Endometrial microvascular endothelial cells (primary cell): ENCODE data around the gene VEZT. TPM values are rescaled to one million over a fixed set of nuclear protein-coding genes. Genes with fewer than 3 reads are reported as not detected.
"Not testable (repeated sequence)": the region's sequence is repeated elsewhere in the genome, so short reads cannot be mapped to it uniquely, and the experiment has no call there.

ENCODE experiments used
- in situ Hi-C: cut with HindIII; loops from 2 replicates; pipeline ENCODE4 v1.10.0; 2017; ENCODE audit warnings: low sequenced_read_pairs, low pct_unique_long_range_greater_than_20kb; ENCODE audit errors: inconsistent ontology term
- total RNA-seq: library from RNA; depleted of rRNA; stranded (reverse); fragments of >200 nt; gene quantifications from one replicate; pipeline ENCODE4 v1.2.3, GENCODE V29; 2015; ENCODE audit errors: inconsistent ontology term

The VEZT gene
- total RNA-seq, 1 donor from 2014 or later: 74.3 TPM

DNA sequence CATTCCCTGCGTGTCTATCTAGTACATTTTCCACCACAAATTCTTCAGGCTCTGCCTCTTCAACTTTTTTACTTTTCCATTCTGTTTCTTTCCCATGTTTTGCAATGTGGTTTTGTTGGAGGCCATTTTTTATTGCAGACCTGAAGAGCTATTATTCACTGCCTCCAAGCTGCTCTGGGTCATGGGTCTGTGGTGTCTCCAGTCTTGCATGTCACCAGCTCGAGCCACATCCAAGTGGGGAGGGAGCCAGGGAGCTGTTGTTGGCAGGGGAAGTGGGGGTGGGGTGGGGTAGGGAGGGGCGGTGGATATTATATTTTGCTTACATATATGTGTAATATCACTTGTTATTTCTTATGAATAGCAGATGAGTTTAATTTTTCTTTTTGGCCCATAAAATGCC, 69.1 kb downstream of the VEZT start:
- in situ Hi-C loops: no loop called here

DNA sequence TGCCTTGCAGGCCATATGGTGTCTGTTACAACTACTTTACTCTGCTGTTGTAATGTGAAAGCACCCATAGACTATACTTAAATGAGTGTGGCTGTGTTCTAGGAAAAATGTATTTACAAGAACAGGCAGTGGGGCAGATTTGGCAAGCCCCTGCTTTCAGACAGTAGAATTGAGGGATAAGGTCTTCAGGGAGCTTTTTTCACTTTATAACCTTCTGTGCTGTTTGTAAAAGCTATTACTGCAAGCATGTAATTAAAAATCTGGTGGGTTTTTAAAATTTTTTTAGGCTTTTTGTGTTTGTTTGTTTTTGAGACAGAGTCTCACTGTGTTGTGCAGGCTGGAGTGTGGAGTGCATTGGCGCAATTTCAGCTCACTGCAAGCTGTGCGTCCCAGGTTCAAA, 73.9 kb downstream of the VEZT start:
- in situ Hi-C loops: no loop called here

DNA sequence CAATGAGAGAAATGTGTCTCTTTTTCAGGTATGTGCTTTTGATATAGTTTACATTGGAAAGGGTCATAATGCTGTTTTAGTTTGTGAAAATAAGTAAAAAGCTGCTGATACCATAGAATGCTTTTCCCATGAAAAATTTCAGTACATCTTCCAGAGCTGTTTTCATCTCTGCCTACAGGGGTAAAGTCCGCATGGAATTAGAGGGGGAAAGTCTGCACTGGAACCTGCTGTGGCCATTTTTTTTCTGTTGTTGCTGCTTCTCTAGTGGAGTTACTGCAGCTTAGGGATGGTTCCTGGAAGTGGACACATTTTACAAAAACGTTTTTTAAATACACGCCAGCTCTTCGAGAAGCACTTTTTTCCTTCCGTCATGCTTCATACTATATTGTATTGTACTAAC, 81.3 kb downstream of the VEZT start:
- in situ Hi-C loops: no loop called here

DNA sequence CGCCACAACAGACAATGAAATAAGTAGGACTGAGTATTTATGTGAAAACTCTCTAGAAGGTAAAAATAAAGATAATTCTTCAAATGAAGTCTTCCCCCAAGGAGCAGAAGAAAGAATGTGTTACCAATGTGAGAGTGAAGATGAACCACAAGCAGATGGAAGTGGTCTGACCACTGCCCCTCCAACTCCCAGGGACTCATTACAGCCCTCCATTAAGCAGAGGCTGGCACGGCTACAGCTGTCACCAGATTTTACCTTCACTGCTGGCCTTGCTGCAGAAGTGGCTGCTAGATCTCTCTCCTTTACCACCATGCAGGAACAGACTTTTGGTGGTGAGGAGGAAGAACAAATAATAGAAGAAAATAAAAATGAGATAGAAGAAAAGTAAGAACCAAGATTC, 82.7 kb downstream of the VEZT start:
- in situ Hi-C loops: no loop called here

DNA sequence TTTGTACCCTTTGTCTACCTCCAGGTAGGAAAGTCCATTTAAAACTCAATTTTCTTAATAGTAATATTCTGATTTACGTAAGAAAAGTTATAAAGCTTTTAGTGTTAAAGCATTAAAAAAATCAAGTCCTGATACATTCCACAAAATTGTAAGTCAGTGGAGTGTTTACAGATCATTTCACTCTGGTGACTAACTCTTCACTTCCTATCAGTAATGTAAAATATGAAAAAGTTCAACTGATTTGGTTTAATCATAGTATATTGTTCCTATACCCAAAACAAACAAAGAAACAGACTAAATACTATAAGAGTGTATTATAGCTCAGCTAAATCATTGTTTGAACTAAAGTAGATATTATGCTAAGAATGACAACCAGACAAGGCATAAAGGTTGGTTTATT, 85.9 kb downstream of the VEZT start:
- in situ Hi-C loops: no loop called here

DNA sequence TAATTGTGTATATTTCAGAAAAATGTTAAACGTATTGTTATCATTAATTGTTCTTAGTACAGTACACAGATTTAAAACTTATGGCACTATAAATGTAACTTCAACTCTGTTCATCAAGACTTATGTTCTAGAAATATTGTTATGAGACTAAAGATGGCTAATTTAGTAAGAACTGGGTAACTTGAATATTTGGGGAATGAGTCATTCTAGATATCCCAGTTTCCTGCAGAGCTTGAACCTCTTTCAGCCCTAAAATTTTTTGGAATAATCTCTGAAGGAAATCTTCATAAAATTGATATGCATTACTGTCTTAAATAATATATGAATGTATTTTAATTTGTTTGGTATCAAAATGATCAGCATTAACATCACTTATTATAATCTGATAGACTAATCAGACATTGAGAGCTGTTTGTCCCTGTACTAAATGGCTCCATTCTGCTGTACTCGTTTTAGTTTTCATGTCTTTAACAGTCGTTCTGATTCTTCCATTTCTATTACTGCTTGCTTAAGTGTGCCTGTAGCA, 87.1 kb downstream of the VEZT start:
- in situ Hi-C loops: no loop called here

DNA sequence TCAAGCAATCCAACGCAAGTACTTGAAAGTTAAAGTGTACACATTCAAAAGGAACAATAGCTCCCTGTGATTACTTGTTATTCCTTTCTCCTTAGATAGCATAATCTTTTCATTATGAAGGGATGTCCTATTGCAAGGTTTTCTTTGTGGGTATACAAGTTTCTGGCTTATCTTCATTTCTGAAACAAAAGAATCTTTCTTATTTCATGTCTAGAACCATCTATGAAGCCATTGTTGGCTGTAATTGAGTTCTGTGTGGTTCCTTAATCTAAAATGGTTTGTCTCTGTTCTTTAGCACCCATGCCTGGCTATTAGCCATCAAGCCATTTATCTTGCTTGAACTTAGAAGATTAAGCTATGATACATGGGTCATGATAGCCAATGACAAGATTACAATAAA, 95.0 kb downstream of the VEZT start:
- in situ Hi-C loops: no loop called here

DNA sequence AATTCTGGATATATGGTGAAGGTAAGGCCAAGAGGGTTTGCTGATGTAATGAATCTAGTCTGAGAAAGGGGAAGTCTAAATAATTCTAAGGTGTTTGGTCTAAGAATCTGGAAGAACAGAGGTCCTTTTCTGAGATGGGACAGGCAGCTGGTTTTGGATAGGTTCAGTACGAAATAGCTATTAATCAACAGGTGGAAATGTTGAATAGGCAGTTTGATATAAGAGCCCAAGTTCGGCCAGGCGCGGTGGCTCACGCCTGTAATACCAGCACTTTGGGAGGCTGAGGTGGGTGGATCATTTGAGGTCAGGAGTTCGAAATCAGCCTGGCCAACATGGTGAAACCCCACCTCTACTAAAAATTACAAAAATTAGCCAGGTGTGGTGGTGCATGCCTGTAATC, 97.1 kb downstream of the VEZT start:
- in situ Hi-C loops: not testable (repeated sequence)

DNA sequence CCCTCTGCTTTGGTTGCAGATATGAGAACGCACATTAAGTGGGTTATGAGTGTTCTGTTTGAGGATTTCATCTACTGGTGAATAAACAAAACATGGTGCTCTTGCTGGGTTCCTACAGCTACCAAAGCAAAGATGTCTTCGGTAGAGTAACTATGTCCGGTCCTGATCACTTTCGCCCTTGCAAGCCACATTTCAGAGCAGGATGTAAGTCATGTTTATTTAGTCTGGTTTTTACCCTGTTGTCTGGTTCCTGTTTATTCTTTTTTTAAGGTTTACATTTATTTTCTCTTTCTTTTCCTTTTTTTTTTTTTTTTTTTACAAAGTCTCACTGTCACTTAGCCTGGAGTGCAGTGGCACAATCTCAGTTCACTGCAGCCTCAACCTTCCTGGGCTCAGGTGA, 99.2 kb downstream of the VEZT start:
- in situ Hi-C loops: no loop called here

DNA sequence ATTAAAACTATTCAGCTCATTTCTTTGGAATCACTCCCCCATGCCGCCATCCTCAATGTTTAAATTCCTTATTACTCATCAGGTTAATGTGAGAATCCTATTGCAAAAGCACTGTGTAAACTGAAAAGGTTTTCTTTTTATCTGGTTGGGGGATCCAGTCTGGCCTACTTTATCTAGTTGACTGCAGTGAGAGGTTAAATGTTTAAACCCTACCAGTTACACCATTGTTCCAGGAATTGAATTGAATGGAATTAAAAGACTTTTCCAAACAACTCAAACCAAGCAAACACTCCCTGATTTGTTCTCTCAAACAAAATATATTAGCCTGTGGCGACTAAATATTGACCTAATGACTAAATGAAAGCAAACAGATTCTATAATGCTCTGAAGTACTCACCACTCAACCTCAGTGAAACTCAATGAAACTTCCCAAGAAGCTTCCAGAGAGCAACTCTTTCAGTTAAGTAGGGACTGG, 100.5 kb downstream of the VEZT start:
- in situ Hi-C loops: no loop called here

DNA sequence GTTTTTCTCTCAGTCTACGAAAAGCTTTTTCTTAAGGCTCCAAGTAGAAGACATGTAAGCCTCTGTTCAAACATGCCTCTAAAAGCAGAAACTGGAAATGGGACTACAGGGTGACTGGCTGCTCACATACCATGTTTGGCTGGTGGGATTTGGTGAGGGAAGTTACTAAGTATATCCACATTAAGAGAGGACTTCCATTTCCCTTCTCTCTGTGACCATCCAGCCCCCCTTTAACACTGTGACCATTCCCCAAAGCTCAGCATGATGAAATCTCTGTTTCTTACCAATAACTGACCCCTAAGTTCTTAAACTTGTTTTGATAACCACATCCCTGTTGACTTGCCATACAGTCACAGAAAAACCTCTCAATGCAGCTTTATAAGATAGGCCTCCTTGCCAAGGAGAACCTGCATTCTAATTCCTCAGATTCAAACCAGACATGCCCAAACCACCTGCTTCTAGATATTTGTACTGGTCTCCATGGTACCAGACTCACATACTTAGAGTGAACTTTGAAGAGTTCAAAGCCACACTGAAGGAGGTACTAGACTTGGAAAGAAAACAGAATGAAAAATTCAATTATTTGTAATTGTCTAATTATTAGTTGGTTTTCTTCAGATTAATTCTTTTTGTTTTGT, 102.2 kb downstream of the VEZT start:
- in situ Hi-C loops: no loop called here

DNA sequence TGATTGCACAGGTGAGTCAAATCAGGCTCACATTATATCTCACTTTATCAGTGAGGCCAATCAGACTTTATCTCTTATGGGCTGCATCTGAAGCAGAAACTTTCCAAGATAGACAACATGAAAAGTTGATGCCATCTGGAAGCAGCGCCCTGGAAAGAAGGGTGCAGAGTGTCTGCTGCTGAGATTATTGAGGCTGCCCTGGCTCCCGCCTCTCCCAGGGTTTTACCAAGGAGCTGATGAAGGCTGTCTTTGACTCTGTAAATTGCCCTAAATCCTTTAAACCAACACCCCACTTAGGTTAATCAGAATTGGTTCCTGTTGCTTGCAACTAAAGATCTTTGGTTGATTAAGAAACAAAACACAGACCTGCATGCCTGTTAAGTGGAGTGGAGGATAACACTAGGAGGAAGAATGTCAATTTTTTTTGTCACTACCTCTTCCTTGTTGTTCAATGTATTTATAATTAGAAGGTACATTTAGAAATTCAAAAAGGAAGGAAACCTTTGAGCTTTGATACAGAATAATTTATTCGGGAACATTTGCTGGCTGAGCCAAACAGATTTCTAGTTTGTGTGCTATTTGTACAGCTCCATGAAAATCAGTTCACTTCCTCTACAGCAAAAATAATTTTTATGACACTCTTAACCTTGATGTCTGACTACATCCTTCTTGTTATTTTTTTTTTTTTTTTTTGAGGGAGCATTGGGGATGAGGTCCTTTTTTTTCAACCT, 104.1 kb downstream of the VEZT start:
- in situ Hi-C loops: no loop called here

DNA sequence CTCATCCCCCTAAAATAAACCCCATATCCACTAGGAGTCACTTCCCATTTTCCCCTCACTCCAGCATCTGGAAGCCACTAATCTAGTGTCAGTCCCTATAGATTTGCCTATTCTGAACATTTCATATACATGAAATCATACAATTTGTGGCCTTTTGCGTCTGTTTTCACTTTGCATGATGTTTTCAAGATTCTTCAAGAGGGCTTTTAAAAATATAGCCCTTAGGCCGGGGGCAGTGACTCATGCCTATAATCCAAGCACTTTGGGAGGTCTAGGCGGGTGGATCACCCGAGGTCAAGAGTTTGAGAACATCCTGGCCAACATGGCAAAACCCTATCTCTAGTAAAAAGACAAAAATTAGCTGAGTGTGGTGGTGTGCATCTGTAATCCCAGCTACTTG, 104.7 kb downstream of the VEZT start:
- in situ Hi-C loops: no loop called here

DNA sequence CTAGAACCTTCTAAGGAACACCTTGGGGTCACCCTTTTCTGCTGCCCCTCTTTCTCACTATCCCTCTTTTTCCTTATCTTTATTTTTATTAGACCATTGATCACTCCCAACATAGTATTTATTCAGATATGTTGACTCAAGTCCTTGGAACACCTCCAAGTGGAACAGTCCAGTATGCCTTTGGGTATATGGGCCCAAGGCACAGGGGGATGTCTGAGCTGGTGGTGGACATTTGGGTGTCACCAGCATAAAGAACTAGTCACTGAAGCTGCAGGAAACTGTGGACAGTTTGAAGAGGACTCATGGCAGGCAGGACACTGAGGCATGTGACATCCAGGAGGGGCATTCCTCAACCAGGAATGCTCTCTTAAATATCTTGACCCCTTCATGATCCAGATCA, 105.6 kb downstream of the VEZT start:
- in situ Hi-C loops: no loop called here

DNA sequence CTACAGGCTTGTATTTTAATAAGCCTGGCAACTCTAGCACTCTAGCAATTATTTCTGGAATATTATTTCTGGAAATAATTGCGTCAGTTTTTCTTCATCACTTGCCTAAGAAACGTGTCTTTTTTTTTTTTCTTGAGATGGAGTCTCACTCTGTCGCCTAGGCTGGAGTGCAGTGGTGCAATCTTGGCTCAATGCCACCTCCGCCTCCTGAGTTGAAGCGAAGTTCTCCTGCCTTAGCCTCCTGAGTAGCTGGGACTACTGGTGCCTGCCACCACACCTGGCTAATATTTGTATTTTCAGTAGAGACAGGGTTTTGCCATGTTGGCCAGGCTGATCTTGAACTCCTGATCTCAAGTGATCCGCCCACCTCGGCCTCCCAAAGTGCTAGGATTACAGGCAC, 106.6 kb downstream of the VEZT start:
- in situ Hi-C loops: not testable (repeated sequence)

DNA sequence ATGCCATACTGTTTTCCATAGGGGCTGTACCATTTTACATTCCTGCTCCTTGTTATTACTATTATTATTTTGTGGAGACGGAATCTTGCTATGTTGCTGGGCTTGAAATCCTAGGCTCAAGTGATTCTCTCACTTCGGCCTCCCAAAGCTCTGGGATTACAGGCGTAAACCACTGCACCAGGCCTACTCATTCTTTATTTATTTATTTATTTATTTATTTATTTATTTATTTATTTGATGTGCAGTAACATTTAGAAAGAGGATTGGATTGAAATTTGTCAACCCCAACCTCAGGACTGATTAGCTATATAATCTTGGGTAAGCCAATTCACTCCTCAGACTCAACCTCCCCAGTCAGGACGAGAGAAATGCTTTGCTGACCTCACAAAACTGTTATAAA, 107.9 kb downstream of the VEZT start:
- in situ Hi-C loops: no loop called here

DNA sequence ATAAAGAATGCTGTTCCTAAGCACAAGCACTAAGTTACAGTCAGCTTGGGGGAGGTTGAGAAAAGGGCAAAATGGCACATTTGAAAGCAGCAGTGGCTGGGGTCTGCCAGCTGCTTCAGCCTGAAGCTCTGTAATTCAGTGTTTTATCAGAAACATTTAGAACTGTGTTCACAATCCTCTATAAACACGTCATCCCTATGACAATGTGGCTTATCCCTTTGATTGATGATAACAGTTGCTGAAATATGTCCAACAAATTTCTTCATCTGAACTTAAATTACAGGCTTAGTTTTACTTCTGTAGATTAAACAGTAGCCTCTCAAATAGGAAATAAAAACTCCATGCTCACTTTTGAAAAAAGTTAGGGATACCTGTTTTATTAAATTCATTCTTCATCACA, 108.8 kb downstream of the VEZT start:
- in situ Hi-C loops: no loop called here

DNA sequence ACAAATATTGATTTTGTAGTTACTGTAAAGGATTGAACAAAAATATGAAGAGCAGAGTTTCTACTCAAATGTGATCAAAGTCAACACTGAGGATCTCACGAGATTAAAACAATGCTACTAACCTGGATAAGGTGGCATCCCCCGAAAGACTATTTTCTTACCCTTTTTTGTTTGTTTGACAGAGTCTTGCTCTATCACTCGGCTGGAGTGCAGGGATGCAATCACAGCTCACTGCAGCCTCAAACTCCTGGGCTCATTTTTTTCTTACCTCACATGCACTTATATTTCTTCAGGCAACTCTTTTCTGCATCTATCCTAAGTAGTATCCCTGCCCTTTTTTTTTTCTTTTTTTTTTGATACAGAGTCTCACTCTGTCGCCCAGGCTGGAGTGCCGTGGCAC, 109.2 kb downstream of the VEZT start:
- in situ Hi-C loops: no loop called here

DNA sequence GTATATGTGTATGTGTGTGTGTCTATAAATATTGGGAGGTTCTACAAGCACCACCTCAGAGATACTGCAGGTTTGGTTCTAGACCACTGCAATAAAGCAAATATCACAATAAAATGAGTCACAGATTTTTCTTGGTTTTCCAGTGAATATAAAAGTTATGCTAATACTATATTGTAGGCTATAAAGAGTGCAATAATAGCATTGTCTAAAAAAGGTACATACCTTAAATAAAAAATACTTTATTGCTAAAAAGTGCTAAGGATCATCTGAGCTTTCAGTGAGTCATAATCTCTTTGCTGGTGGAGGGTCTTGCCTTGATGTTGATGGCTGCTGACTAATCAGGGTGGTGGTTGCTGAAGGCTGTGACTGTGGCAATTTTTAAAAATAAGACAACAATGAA, 111.1 kb downstream of the VEZT start:
- in situ Hi-C loops: no loop called here

DNA sequence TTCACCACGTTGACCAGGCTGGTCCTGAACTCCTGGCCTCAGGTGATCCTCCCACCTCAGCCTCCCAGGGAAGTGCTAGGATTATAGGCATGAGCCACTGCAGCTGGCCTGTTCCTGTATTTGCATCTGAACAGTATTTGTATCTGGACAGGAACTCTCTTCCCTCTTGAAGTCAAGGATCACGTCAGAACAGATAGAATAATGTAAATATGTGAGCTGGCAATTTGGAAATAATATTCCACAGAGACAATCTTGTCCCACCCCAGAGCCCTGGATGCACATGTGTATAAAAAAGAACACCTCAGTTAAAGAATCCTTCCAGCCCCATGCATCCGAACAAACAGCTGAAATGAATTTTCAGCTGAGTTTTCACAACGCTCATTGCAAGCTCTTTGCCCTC, 118.3 kb downstream of the VEZT start:
- in situ Hi-C loops: no loop called here
